GM18951 (cell line): ENCODE results near the gene KEAP1.
"Not testable (repeated sequence)": the region's sequence is repeated elsewhere in the genome, so short reads cannot be mapped to it uniquely, and the experiment has no call there.

Experiments
- POLR2A ChIP-seq: IDR thresholded peaks from 4 replicates; pipeline ENCODE4 v1.6.1; 2011; ENCODE audit warnings: mild to moderate bottlenecking; ENCODE audit not compliant: insufficient read length, insufficient read depth; ENCODE audit errors: extremely low read depth
- in situ Hi-C: fragments of 300-500 bp; cut with MboI; formaldehyde crosslinking; loops from one replicate; pipeline ENCODE4 v1.12.0; 2022; ENCODE audit warnings: low sequenced_read_pairs, mixed read lengths, inconsistent platforms; ENCODE audit not compliant: unreplicated experiment

The KEAP1 gene

DNA sequence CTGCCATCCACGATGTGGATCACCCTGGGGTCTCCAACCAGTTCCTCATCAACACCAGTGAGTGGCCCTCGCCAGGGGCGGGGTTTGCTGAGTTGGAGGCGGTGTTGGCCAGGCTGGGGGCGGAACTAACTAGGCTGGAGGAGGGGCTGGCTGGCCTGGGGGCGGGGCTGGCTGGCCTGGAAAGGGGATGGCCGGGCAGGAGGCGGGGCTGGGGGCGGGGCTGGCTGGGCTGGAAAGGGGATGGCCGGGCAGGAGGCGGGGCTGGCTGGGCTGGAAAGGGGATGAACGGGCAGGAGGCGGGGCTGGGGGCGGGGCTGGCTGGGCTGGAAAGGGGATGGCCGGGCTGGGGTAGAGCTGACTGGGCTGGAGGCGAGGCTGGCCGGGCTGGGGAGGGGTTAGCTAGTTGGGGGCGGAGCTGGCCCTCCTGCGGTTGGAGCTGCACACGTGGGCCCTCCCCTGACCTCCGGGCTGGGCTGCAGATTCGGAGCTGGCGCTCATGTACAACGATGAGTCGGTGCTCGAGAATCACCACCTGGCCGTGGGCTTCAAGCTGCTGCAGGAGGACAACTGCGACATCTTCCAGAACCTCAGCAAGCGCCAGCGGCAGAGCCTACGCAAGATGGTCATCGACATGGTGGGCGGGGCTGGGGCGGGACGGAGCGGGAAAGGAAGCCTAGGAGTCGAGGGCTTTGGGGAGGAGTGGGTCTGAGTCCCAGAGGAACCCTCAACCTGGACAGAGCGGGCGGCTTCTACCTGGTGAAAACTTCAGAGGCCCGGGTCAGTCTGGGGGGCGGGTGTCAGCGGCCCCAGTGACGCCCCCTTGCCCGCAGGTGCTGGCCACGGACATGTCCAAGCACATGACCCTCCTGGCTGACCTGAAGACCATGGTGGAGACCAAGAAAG, 41.9 kb downstream of the KEAP1 start:
- TF ChIP-seq POLR2A: no peak
- in situ Hi-C loops: no loop called here

DNA sequence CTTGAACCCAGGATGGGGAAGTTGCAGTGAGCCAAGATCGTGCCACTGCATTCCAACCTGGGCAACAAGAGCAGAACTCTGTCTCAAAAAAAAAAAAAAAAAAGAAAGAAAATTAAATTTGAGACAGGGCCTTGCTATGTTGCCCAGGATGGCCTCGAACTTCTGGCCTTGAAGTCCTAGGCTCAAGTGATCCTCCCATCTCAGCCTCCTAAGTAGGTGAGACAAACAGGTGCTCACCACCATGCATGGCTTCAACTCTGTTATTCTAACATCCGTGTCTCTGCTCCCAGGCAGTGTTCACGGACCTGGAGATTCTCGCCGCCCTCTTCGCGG, 42.5 kb downstream of the KEAP1 start:
- in situ Hi-C loops: no loop called here

DNA sequence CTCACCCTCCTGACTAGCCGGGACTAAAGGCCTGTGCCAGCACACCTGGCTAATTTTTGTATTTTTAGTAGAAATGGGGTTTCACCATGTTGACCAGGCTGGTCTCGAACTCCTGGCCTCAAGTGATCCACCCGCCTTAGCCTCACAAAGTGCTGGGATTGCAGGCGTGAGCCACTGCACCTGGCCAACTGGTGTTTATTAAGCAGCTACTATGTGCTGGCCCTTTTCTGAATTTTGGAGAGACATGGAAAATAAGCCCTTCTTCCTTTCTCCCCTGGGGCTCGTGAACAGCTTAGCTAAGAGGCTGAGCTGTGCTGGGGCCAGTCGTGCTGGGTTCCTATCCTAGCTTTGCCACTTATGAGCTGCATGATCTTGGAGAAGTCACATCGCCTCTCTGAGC, 44.4 kb downstream of the KEAP1 start:
- in situ Hi-C loops: not testable (repeated sequence)

More for the DNA sequence above, 42.5 kb downstream of the KEAP1 start:
- no peak for TF ChIP-seq POLR2A

DNA sequence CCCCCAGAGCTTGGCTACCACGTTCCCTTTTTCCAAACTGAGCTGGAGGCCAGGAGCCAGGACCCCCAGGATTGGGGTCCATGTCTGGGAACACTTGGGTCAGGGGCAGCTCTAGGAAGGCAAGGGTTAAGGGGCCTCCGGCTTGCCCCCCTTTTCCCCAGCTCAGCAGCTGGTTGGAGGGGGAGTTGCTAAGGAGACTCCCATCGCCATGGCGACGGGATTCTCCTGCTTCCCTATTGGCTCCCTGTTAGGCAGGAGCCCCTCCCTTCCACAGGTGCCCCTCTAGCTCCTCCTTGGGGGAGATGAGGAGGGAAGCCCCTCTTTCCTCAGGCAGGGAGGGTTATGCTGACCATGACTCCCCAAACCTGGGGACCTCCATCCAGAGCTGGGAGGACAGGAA, 48.9 kb downstream of the KEAP1 start:
- no peak for TF ChIP-seq POLR2A

DNA sequence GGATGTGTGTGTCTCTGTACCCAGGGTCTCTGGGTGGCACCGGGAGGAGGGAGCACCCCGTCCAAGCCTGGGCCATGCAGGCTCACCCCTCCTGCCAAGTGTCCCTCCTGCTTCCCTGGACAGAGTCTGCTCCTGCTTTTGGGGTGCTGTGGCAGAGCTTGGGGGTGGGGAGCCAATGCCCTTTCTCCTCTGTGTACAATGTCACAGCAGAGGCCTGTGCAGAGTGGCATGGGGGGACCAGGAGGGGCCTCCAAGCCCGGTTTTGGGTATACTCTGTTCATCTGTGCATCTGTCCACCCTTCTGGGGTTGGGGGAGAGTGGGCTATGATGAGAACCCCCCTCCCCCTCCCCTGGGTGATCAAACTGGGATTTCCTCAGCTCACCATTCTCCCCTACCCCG, 49.3 kb downstream of the KEAP1 start:
- in situ Hi-C loops: no loop called here
- no peak for TF ChIP-seq POLR2A

More for the DNA sequence above, 48.9 kb downstream of the KEAP1 start:
- in situ Hi-C loops: no loop called here

DNA sequence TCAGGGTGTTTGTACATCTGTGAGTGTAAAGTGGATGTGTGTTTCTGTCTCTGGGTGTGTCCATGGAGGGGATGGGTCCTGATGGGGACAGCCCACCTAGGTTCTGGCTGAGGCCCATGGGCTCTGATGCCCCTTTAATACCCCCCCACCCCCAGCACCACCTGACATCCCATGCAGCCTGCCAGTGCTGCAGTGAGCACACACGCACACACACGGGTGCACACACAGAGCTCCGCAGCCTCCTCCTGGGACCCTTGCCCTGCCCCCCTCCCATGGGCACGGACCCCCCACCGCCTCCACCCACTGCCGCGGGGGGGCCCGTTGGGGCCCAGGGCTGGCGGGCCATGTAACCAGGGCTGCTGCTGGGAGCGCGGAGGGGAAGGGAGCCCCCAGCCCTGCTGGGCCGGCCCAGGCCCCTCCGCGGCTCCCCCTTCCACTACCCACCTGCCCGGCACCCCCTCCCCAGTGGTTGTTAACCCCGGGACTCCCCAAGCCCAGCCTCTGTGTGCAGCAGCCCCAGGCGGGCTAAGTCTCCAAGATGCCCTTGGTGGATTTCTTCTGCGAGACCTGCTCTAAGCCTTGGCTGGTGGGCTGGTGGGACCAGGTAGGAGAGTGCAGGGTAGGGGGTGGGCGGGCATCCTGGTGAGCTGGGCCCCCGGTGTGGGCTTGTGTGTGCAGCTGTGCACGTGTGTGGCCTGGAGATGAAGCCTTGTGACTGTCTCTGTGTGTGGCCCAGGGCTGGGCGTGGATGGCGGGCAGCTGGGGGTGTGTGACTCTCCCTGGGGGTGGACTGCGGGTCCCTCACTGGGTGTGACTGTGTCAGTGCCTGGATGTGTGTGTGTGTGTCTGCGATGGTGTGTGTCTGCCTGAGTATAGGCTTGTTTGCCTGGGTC, 50.2 kb downstream of the KEAP1 start:
- no peak for TF ChIP-seq POLR2A
- in situ Hi-C loops: no loop called here

DNA sequence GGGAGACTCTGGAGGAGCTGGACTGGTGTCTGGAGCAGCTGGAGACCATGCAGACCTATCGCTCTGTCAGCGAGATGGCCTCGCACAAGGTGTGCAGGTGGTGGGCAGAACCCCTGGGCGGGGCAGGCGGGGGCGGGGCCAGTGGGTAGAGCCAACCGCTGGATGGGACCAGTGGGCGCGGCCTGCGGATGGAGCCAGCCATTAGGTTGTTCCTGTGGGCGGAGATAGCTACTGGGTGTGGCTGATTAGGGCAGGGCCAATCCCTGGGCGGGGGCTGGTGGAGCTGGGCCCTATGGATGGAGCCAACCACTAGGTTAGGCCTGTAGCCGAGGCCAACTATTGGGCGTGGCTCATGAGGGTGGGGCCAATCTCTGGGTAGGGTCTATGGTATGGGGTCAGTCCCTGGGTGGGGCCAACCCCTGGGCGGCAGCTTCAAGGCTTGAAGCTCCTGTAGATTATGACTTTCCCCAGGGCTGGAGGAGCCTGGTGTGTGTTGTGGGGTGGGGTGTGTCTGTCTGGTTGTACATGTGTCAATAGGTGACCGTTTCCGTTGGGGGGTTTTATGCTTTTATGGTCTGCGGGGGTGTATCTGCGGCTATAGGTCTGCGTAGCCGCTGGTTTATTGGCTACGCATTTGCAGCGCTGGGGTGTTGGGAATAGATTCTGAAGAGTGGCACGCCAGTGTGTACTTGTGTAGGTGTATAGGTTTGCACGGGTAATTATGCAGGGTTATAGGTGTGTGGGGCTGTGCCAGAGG, 52.1 kb downstream of the KEAP1 start:
- TF ChIP-seq POLR2A: no peak
- in situ Hi-C loops: no loop called here

DNA sequence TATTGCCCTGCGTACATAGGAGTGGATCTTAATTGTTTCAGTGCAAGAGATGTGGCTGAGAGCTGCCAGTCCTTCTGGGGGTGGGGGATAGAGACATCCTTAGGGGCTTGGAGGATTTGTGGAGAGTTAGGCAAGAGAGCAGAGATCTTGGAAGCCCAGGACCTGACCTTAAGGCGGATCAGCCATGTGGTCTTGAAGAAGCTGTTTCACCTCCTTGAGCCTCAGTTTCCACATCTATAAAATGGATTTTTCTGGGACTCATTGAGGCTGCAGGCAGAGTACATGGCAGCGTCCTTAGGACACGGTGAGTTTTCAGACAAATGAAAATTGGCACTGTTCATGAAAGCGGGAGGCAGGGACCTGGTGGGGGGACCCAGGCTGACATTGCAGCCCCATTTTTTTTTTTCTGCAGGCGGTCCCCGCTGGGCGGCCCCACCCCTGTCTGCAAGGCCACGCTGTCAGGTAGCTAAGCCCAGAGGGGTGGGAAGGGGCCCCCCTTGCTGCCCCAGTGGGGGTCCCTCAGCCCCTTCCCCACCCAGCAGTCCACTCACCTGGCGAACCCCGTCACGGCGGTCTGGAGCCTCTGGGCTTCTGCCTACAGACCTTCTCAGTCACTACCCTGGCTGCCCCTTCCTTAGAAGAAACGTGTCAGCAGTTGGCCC, 52.8 kb downstream of the KEAP1 start:
- in situ Hi-C loops: no loop called here
- TF ChIP-seq POLR2A: no peak

DNA sequence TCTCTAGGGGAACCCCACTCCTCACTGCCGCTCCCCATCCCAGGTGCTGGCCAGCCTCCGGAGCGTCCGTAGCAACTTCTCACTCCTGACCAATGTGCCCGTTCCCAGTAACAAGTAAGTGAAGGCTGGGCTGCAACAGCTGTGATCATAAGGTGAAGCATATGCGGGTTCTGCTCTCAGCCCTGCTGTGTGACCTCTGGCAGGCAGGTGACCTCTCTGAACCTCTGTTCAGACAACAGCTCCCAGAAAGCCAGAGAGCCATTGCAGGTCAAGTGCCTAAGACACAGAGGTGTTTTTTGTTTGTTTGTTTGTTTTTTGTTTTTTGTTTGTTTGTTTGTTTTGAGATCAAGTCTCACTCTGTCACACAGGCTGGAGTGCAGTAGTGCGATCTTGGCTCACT, 54.1 kb downstream of the KEAP1 start:
- in situ Hi-C loops: no loop called here
- no peak for TF ChIP-seq POLR2A

DNA sequence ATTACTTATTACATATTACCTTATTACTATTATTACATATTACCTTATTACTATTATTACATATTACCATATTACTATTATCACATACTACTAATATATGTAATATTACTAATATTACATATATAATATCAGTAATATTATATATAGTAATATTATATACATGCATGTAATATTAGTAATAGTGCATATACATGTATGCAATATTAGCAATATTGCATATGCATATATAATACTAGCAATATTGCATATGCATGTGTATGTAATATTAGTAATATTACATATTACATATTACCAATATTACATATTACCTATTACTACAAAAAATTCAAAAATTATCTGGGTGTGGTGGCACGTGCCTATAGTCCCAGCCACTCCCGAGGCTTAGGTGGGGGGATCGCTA, 60.5 kb downstream of the KEAP1 start:
- TF ChIP-seq POLR2A: no peak
- in situ Hi-C loops: no loop called here

DNA sequence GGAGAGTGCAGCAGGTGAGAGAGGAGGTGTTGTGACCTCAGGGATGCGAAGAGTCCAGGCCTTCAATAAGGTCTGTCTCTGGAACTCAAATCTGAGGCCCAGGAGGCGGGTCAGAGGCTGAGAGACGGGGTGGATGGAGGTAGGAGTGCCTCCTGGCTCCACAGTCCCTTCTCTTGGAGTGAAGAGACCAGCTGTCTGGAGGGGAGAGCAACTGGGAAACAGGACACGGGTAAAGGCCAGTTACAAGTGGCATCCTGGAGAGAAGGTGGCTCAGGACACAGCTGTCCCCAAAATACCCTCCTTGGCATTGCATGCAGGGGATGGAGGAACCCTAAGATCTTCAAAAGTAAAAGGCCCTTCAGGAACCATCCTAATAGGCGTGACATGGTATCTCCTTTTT, 63.6 kb downstream of the KEAP1 start:
- in situ Hi-C loops: no loop called here
- no peak for TF ChIP-seq POLR2A
